Osteoblast (primary cell): ENCODE measurements around the gene XRCC1. TPM values are rescaled to one million over a fixed set of nuclear protein-coding genes. Genes with fewer than 3 reads are reported as not detected.

Experiments
- DNase-seq: peaks from one replicate; pipeline ENCODE4 v3.0.0; 2011; ENCODE audit warnings: low spot score, mixed read lengths; ENCODE audit not compliant: insufficient read length; ENCODE audit errors: missing footprints
- H2AFZ ChIP-seq: 2 replicates; pipeline ENCODE4 v1.6.0; 2011; ENCODE audit warnings: mild to moderate bottlenecking, low read length
- H3K27ac ChIP-seq: 2 replicates; pipeline ENCODE4 v1.5.1; 2011; ENCODE audit warnings: mild to moderate bottlenecking, low read depth, low read length, moderate library complexity
- H3K27me3 ChIP-seq: 2 replicates; pipeline ENCODE4 v1.6.0; 2012; ENCODE audit warnings: mild to moderate bottlenecking, control low read depth, inconsistent platforms, low read length, moderate library complexity; ENCODE audit not compliant: insufficient read depth
- H3K36me3 ChIP-seq: 2 replicates; pipeline ENCODE4 v1.5.1; 2011; ENCODE audit warnings: mild to moderate bottlenecking, low read length, control low read depth, moderate library complexity; ENCODE audit not compliant: insufficient read depth
- H3K4me1 ChIP-seq: 2 replicates; pipeline ENCODE4 v1.5.1; 2011; ENCODE audit warnings: mild to moderate bottlenecking, low read length, control low read depth, moderate library complexity; ENCODE audit not compliant: insufficient read depth
- H3K4me2 ChIP-seq: 2 replicates; pipeline ENCODE4 v1.6.0; 2011; ENCODE audit warnings: mild to moderate bottlenecking, low read length; ENCODE audit not compliant: insufficient read depth
- H3K4me3 ChIP-seq: fragments of 200-600 bp; sonication (generic); 3 replicates; pipeline ENCODE4 v1.5.1; 2012; ENCODE audit warnings: mild to moderate bottlenecking, low read length, inconsistent platforms; ENCODE audit not compliant: insufficient read depth
- H3K79me2 ChIP-seq: 2 replicates; pipeline ENCODE4 v1.6.0; 2012; ENCODE audit warnings: mild to moderate bottlenecking, low read length, control low read depth, inconsistent platforms; ENCODE audit not compliant: insufficient read depth
- H3K9me3 ChIP-seq: 2 replicates; pipeline ENCODE4 v1.5.1; 2011; ENCODE audit warnings: low read depth, low read length, control low read depth
- H4K20me1 ChIP-seq: 2 replicates; pipeline ENCODE4 v1.6.0; 2012; ENCODE audit warnings: mild to moderate bottlenecking, low read length, control low read depth; ENCODE audit not compliant: insufficient read depth
- CTCF ChIP-seq: IDR thresholded peaks from 2 replicates; pipeline ENCODE4 v1.5.1; 2011; ENCODE audit warnings: mild to moderate bottlenecking, low read depth, low read length, moderate library complexity; ENCODE audit errors: extremely low read depth
- total RNA-seq: library from RNA; depleted of rRNA; stranded (reverse); fragments of >200 nt; gene quantifications from 2 replicates; pipeline ENCODE4 v1.2.3, GENCODE V29; 2012

Gene XRCC1
- total RNA-seq, 1 donor: 21.4 TPM

DNA sequence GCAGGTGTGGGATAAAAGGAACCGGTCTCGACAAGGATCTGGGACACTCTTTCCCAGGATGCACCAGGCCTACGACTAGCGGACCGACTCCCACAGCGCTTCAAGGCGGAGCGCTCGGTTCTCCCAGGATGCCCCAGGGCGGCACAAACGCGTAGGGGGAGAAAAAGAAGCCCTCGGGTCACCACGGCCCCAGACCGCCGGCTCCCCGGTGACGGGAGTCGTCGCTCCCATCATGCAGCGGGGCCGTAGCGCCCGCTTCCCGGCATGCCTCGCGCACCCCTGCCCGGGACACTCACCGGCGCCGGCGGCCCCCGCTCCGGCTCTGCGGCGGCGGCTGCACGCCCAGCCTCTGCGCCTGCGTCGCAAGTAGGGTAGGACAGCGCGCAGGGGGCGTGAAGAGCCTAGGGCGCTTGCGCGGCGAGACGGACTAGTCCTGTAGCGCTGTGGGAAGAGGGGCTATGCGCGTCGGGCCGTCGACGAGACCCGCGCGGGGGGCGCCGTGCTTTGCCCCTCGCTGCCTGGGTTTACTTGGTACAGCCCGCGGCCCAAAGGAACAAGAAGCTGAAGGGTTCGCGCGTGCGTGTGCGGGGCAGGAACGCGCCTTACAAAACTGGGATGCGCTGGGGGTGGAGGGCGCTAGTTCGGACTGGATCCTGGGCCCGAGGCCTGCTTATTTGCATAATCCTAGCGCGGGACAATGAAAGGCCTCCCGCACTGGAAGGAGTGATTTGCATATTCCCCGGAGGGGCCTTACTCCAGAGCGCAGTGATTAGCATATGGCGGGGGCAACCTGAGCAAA lies 44.1 kb upstream of the XRCC1 start, which contains the start of gene ZNF428:
TSS of gene ZNF428 (minus strand) at position 368 of the 799 bp plus-strand sequence. CDS start 5,325 bp downstream, outside the sequence.
- Histone ChIP-seq H3K4me1 (peaks cover 12% of the 10 kb centered on the region), H4K20me1 (no peaks in the 10 kb centered on the region), H2AFZ (peak within 1 kb of the TSS; percentile 99), H3K27ac (peak within 1 kb of the TSS; percentile 92), H3K27me3 (no peaks in the 10 kb centered on the region), H3K4me3 (peak within 1 kb of the TSS; percentile 90), H3K9me3 (no peaks in the 10 kb centered on the region), H3K4me2 (peak within 1 kb of the TSS; percentile 99), H3K36me3 (no peaks in the 10 kb centered on the region), H3K79me2 (peaks cover 41% of the 10 kb centered on the region)
- no peak for TF ChIP-seq CTCF
- peak; percentile 100 for DNase-seq

- no peak for TF ChIP-seq CTCF
- Histone ChIP-seq H3K4me2 (peak overlapping the region; percentile 99), H4K20me1 (no peaks in the 10 kb centered on the region), H3K79me2 (peaks cover 47% of the 10 kb centered on the region), H3K36me3 (peaks cover 3% of the 10 kb centered on the region), H3K4me3 (peak overlapping the region; percentile 90), H2AFZ (peak overlapping the region; percentile 99), H3K4me1 (peaks cover 12% of the 10 kb centered on the region), H3K27me3 (no peaks in the 10 kb centered on the region), H3K27ac (peak overlapping the region; percentile 92), H3K9me3 (no peaks in the 10 kb centered on the region)
- peak; percentile 92 for DNase-seq
These were observed 43.6 kb upstream of the XRCC1 start for GRCh38 chr19:43618921-43619261.

DNA sequence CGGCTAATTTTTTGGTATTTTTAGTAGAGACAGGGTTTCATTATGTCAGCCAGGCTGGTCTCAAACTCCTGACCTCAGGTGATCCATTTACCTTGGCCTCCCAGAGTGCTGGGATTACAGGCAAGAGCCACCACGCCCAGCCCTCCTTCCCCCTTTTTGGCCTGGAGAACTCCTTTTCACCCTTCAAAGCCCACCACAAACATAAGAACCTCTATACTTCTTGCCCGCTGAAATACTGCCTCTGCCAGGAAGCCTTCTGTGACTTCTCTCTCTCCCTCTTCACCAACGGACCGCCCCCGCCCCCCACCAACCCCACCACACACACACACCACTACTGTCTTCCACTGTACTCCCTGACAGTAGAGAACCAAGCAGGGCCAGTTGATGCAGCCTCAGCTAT lies 41.6 kb upstream of the XRCC1 start:
- H3K9me3 ChIP-seq: no peaks in the 10 kb centered on the region
- H3K4me1 ChIP-seq: peaks cover 12% of the 10 kb centered on the region
- H3K79me2 ChIP-seq: peaks cover 55% of the 10 kb centered on the region
- no peak overlapping the region for H3K27ac ChIP-seq
- no peak overlapping the region for H2AFZ ChIP-seq
- H4K20me1 ChIP-seq: no peaks in the 10 kb centered on the region
- H3K4me2 ChIP-seq: no peak overlapping the region
- DNase-seq: no peak
- no peaks in the 10 kb centered on the region for H3K27me3 ChIP-seq
- TF ChIP-seq CTCF: no peak
- H3K4me3 ChIP-seq: no peak overlapping the region
- peaks cover 14% of the 10 kb centered on the region for H3K36me3 ChIP-seq

DNA sequence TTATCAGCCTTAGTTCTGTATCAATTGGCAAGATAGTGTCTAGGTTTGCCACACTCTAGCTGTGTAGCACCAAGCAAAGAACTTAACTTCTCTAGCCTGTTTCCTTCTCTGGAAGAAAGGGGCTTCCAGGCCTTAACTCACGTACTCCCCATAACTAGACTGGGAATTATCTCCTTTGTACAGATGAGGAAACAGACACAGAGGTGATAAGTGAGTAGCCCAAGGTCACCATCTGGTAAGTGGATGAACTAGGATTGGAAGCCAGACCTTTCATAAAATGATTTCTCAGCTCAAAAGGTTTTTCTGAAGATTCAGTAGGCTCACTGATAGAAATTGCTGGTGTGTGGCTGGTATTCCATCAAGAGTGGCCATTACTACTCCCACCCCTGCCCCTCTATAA lies 41.0 kb upstream of the XRCC1 start:
- H4K20me1 ChIP-seq: no peaks in the 10 kb centered on the region
- peaks cover 18% of the 10 kb centered on the region for H3K36me3 ChIP-seq
- H3K4me3 ChIP-seq: no peak overlapping the region
- no peak overlapping the region for H2AFZ ChIP-seq
- no peak for TF ChIP-seq CTCF
- no peaks in the 10 kb centered on the region for H3K9me3 ChIP-seq
- peaks cover 12% of the 10 kb centered on the region for H3K4me1 ChIP-seq
- no peak overlapping the region for H3K27ac ChIP-seq
- no peaks in the 10 kb centered on the region for H3K27me3 ChIP-seq
- no peak overlapping the region for H3K4me2 ChIP-seq
- H3K79me2 ChIP-seq: peaks cover 61% of the 10 kb centered on the region
- no peak for DNase-seq
